Inflammatory macrophage treated with lipopolysaccharide for 4 hours (primary cell): ENCODE data around the gene HDAC8.
A peak's percentile ranks its signal among the peaks of the same experiment; 100 is the strongest.
"Not testable (repeated sequence)": the region's sequence is repeated elsewhere in the genome, so short reads cannot be mapped to it uniquely, and the experiment has no call there.

Source experiments
- DNase-seq: peaks from one replicate; pipeline ENCODE4 v3.0.0-alpha.2; 2020

Gene HDAC8

DNA sequence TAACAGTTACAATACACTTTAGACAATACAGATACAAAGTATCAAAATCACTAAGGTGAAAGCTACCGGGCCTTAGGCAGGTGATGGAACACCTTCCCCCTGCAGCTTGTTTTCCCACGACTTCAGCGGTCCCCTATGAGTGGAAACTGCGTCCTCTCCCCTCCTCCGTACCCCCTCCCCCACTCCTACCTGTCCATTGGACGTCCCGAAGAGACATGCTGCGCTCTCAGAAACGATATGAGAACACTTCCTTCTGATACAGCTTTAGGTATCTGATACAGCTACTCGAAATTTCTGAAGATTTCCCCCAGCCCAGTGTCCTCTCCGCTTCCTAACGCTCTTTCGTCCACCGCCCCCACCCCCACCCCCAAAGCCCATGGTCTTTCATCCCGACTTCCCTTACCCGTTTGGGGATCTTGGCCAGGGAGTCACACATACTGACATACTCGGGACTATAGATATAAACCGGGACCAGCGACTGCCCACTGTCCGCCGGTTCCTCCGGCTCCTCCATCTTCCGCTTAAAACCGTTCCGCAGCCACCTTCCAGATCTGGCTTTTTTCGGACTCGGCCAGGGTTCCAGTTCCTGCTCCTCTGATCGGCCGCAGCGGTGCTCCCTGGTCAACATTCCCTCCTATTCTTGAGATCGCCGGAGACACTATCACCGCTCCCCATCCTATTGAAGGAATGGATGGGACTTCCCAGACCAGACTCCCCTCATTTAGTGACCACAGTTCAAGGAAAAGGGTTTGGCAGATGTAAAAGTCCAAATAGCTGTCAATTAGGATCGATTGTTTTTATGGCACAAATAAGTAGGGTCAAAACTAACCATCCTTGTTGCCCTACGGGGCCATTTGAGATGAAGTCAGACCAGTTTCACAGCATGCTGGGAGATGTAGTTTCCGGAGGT lies at the start of gene HDAC8:
Gene HDAC8, minus strand, starts transcription at position 596 of the 910 bp plus-strand sequence. Its CDS starts 82 bp downstream, at position 514.
- DNase-seq = peak; percentile 73

DNA sequence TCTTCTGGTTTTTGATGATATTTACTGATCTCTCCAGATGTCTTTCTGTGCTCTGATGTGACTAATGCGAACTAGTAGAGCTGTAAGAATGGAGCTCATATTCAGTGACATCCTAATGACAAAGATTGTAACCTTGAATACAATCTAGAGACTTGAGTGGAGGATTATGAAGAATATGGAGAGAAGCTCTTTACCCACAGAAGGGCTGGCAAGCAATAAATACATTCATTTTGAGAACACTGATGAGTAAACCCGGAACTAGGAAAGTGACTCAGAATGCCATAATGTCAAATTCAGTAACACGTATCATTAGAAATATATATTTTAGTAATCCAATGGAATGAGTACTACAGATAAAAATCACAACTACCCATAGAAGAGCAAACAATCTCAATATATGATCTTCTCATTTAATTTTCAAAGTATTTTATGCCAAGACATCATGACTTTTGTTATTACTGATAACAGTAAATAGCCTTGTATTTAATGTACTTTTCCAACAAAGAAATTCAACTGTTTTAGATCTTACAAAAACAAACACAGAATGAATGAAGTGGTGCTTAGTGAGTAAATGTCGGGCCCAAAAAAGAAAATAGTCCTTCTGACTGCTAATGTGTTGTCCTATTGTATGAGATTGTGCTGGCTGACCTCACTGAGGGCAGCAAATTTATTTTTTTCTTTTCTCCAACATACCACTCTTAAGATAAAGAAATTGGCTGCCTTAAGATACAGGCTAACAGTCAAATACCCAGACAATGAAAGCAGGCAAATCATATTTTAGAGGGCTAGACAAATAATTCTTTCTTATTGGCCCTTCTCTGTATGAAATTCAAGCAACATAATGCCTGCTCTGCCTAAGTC lies 49.2 kb upstream of the HDAC8 start:
- DNase-seq = no peak

- no peak for DNase-seq
Measured at GRCh38 chrX:72621163-72621562, 48.5 kb upstream of the HDAC8 start.

DNA sequence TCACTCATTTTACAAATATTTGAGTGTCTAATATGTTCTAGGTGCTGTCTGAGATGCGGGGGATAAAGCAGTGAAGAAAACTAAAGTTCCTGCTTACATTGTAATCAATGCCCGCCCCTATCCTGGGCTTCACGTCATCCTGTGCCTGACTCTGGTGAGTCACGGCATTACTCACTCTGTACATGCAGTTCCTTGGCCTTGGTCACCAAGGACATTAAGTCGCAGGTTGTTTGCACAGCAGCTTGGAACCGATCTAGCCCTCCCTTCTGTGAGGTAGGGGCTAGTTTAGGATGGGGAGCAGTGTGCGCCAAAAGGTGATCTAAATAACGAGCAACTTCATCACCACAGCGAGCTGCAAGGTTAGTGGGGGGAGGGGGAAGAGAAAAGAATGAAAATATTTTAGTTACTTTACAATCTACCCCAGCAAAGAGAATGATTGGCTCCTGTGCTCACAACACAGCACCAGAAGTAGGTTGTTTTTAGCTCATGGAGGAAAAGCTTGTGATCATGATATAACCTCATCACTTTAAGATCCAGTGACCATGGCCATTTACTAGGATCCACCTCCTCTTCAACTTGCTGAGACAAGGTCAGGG lies 48.0 kb upstream of the HDAC8 start:
- peak; percentile 13 for DNase-seq

- DNase-seq = no peak
Measured at GRCh38 chrX:72609313-72609712, 36.7 kb upstream of the HDAC8 start.

- DNase-seq = peak; percentile 9
Measured at GRCh38 chrX:72604705-72605104, 32.1 kb upstream of the HDAC8 start.

GRCh38 chrX:72604112-72604511 lies 31.5 kb upstream of the HDAC8 start:
- peak; percentile 48 for DNase-seq

- DNase-seq = not testable (repeated sequence)
Measured at GRCh38 chrX:72591038-72591437, 18.4 kb upstream of the HDAC8 start.

DNA sequence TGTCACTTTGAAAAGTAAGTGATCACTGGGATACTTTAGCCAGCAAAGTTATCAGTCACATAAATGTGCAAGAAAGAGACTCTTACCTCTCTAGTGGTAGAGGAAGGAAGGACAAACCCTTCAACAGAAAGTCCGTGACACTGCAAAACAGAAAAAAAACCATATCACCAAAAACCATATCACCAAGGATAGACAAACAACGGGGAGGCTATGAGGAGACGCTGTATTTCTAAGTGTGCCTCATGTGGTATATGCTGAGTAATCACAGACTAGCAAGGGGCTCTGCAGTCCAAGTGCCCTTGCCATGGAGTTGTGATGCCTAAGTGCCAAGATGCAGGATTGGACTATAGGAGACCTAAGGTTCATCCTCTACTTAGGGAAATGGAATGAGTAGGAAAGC lies 11.5 kb upstream of the HDAC8 start:
- DNase-seq = no peak

GRCh38 chrX:72576141-72576894 lies 3.7 kb upstream of the HDAC8 start:
- peak; percentile 49 for DNase-seq

DNA sequence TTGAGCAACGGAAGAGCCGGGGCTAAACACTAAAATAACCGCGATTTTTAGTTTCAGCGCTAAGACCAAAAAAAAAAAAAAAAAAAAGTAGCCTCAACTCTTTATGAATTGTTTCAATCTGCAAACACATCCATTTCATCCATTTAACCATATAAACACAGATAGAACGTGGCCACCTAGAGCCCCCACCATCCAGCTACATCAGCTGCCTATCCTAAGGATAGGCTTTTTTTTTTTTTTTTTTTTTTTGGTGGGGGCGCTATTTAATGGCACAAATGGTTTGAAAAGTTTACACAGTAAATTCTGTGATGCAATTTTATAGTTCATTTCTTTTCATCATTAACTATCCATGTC lies 492 bp upstream of the HDAC8 start:
- no peak for DNase-seq

DNA sequence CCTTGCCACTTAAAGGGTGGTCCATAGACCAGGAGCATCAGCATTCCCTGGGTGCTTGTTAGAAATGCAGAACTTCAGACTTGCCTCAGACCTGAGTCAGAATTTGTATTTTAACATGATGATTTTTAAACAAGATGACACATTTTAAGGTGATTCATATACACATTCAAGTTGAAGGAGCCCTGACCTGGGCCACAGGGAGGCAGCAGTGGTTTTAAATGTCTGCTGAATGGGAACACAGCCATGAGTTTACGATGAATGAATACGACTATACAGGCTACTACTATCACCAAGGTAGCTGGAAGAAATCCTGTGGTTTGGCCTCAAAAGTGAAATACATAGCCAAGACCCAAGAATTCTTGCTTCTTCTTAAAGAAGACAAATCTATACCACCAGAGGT lies 2.9 kb downstream of the HDAC8 start:
- DNase-seq = no peak

DNA sequence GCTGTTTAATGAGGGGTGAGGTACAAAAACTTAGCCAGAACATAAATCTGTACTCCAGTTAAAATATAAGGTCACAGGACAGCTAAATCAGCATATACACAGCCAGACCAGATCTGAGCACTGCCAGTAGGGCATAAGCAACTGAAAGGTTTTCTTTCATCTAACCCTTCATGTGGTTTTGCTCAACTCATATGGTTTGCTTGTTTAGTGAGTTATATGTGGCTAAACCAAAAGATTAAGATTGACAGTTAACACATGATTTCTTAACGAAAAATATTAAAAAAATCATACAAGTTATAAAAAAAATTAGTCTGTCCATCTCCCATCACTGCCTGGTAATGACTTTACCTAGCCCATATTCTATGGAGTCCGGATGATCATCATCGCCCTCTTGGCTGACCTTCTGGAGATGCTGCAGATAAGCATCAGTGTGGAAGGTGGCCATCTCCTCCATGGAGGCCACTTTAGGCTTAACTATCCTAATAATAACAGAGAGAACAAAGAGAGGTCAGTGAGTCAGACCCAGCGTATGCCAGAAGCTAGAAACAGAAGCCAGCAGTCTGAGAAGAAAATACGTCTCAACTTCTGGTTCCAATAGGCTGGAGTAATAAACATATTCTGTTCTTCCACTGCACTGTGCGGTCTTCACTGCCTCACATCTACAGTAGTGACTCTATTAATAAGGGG lies 4.1 kb downstream of the HDAC8 start:
- no peak for DNase-seq

DNA sequence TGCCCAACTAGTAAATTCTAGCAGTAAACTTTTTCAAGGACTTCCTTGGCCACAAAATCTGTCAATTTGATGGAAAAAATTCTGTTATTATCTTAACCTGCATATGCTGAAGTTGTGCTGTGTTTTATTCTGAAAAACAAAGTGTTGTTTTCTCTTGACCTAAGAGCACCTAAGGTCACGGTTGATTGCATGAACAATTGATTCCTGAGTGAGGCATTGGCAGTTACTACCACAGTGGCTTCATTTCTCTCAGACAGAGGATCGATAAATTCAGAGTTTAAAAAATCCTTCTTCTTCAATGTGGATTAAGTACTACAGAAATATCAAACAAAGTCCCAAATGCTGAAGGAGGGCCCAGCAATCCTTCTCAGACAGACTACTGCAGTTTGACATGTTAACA lies 6.2 kb downstream of the HDAC8 start:
- DNase-seq = no peak

- not testable (repeated sequence) for DNase-seq
Measured at GRCh38 chrX:72559655-72560054, 13.0 kb downstream of the HDAC8 start.

DNA sequence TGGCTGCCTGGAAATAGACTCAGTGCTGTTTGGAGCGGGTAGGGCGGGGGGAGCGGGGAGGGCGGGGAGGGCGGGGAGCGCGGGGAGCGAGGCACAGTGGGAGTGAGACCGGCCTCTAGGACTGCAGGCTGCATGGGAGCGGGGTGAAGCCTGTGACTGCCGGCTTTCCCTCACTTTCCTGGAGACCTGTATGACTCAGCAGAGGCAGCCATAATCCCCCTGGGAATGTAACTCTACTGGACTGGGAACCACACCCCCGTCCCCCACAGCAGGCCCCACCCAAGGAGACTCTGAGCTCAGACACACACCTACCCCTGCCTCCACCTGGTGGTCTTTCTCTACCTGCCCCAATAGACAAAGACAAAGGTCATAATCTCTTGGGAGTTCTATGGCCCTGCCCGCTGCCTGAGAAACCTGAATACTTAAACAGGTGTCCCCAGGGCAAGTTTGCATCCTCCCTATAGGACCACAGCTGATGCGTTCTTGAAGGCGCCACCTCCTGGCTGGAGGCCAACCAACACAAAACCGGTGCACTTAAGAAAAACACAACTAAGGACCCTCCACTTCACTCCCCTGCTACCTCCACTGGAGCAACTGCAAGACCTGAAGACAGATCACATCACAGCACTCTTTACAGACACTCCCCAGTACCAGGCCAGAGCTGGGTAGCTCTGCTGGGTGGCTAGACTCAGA lies 18.0 kb downstream of the HDAC8 start:
- no peak for DNase-seq

DNA sequence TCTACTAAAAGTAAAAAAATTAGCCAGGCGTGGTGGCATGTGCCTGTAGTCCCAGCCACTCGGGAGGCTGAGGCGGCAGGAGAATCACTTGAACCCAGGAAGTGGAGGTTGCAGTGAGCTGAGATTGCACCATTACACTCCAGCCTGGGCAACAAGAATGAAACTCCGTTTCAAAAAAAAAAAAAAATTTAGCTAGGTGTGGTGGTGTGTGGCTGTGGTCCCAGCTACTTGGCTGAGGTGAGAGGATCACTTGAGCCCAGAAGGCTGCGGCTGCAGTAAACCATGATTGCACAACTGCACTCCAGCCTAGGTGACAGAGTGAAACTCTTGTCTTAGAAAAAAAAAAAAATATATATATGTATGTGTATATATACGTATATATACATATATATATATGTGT lies 20.2 kb downstream of the HDAC8 start:
- not testable (repeated sequence) for DNase-seq

GRCh38 chrX:72545990-72546389 lies 26.7 kb downstream of the HDAC8 start:
- DNase-seq = no peak

- DNase-seq = peak; percentile 4
Measured at GRCh38 chrX:72540318-72540717, 32.3 kb downstream of the HDAC8 start.

- DNase-seq = no peak
Measured at GRCh38 chrX:72539822-72540221, 32.8 kb downstream of the HDAC8 start.

DNA sequence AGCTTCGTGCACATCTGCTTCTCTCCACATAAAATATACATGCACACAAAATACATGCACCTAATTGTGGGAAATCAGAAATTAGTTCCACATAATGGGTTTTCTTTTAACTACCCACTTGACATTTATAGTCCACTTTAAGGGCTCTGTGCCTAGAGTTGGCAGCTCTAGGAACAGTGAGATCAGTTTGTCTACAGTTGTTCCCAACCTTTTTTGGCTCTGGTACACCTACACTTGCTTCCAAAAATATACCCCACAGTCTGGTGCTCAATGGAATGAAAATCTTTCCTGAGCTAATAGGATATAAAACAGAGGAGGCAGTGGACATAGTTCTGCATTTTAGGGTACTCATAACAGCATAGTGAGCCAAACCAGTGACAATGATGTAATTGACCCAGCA lies 36.1 kb downstream of the HDAC8 start:
- no peak for DNase-seq
